Measurements from ENCODE around the gene NXPE2.

Gene NXPE2

DNA sequence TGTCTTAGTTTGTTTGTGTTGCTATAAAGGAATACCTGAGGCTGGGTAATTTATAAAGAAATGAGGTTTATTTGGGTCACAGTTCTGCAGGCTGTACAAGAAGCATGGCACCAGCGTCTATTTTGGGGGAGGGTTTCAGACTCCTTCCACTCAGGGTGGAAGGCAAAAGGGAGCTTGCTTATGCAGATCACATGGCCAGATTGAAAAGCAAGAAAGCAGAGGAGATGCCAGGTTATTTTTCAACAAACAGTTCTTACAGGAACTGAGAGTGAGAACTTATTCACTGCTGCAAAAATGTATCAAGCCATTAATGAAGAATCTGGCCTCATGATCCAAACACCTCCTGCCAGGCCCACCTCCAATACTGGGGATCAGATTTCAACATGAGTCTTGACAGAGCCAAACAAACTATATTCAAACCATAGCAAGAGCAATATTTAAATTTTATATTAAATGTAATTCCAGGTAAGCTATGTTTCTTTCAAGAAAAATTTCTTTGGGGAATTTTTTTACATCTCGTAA is 66.9 kb downstream of the NXPE2 start:
- no peak for DNase-seq

DNA sequence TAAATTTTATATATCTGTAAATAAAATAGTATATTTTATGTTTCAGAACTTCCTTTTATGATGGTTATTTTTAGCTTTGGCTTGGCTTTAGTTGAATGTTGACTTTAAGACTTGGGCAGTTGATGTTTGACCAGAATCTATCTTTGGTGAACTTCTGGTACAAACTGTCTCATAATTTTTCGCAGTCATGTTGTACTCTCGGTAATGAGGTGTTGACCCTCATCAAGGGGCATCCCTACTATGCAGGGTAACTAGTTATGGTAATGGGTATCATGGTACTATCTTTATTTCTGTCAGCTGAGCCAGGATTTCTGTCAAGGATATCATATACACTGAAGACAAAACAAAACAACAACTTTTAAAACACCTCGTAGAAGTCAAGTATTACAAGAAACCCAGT is 67.7 kb downstream of the NXPE2 start:
- DNase-seq: no peak
